Right cardiac atrium (tissue), 5 donors: ENCODE measurements around the gene ATP11A. TPM values are rescaled to one million over a fixed set of nuclear protein-coding genes. Genes with fewer than 3 reads are reported as not detected.
A peak's percentile ranks its signal among the peaks of the same experiment; 100 is the strongest.

Experiments
- ATAC-seq, 2 donors: fragments of 200-7000 bp; cut with Tn5 transposase; one replicate each; pipeline versions ENCODE4 v1.8.0 to v1.9.1; 2020; ENCODE audit warnings: moderate library complexity in 2 of 2, mild to moderate bottlenecking in 1 of 2
- DNase-seq, 3 donors: peaks; one replicate each; pipeline ENCODE4 v3.0.0-alpha.2; 2020
- H3K27ac ChIP-seq: one replicate; pipeline ENCODE4 v1.5.1; 2013; ENCODE audit warnings: mild to moderate bottlenecking, low read length, control low read depth, moderate library complexity
- H3K27me3 ChIP-seq: one replicate; pipeline ENCODE4 v1.6.1; 2013; ENCODE audit not compliant: control insufficient read depth, insufficient read depth
- H3K4me1 ChIP-seq: one replicate; pipeline ENCODE4 v1.6.1; 2013; ENCODE audit warnings: low read length; ENCODE audit not compliant: control insufficient read depth, insufficient read depth
- H3K4me3 ChIP-seq: one replicate; pipeline ENCODE4 v1.5.1; 2013; ENCODE audit warnings: low read length, control low read depth
- H3K9me3 ChIP-seq: one replicate; pipeline ENCODE4 v1.6.1; 2013; ENCODE audit warnings: low read length; ENCODE audit not compliant: control insufficient read depth
- WGBS: extraction: QIAGEN DNeasy Blood & Tissue Kit; methylation state at CpG from one replicate; pipeline ENCODE4 v1.1.7; 2013; 5-methylcytosine and 5-hydroxymethylcytosine counted together
- intact Hi-C, 4 donors: fragments of 100-400 bp; cut with DNase I; formaldehyde crosslinking; loops; one replicate each; pipeline versions ENCODE4 v1.11.0 to v1.14.0; 2022 to 2023
- polyA plus RNA-seq: library from polyadenylated mRNA; stranded (reverse); fragments of 200-250 nt; gene quantifications from one replicate; pipeline ENCODE4 v1.2.3, GENCODE V29; 2013
- total RNA-seq, 4 donors: library from RNA; stranded (reverse); fragmentation: NEBNext Ultra II Directional; extraction: Animal tissue kit (Norgen Biotek cat#: 25700); gene quantifications; one replicate each; pipeline ENCODE4 v1.2.1, GENCODE V29; 2021
- donor health status: healthy with polysubstance abuse.
- donor health status: DM: no; HTN: yes; CAD: no.
- donor health status: DM: no; HTN: no; CAD: no.
- donor health status: DM: no; HTN: yes; CAD: no; lungs with severe emphysema.
- donor health status: DM: yes; HTN: yes; CAD: no.

The ATP11A gene
- total and polyA plus RNA-seq, 5 donors = 19.5 to 100 (median 83.4) TPM

- intact Hi-C loops = no loop called here
- ATAC-seq = no peak
- Histone ChIP-seq H3K9me3 (no peaks in the 10 kb centered on the region), H3K4me3 (no peak overlapping the region), H3K27me3 (no peaks in the 10 kb centered on the region), H3K27ac (no peak overlapping the region), H3K4me1 (peaks cover 7% of the 10 kb centered on the region)
- DNase-seq = no peak
- 84% methylated on average over 11 of the region's 11 CpGs for WGBS
Measured at GRCh38 chr13:112759827-112760226, 70.0 kb downstream of the ATP11A start.

- Histone ChIP-seq H3K27me3 (no peaks in the 10 kb centered on the region), H3K4me1 (peaks cover 7% of the 10 kb centered on the region), H3K4me3 (no peak overlapping the region), H3K9me3 (no peaks in the 10 kb centered on the region), H3K27ac (no peak overlapping the region)
- ATAC-seq (no peak), DNase-seq (no peak)
- intact Hi-C loops = no loop called here
- WGBS = 77% methylated on average over 3 of the region's 3 CpGs
Measured at GRCh38 chr13:112760435-112760834, 70.6 kb downstream of the ATP11A start.

GRCh38 chr13:112760931-112761330 is 71.1 kb downstream of the ATP11A start:
- Histone ChIP-seq H3K27ac (no peak overlapping the region), H3K27me3 (no peaks in the 10 kb centered on the region), H3K4me1 (peaks cover 7% of the 10 kb centered on the region), H3K9me3 (no peaks in the 10 kb centered on the region), H3K4me3 (no peak overlapping the region)
- peak in 1 of 3 donors; percentile 57 for DNase-seq
- 76% methylated on average over 15 of the region's 15 CpGs for WGBS
- no peak for ATAC-seq
- intact Hi-C loops = no loop called here

- H3K9me3 ChIP-seq = no peaks in the 10 kb centered on the region
- no peaks in the 10 kb centered on the region for H3K27me3 ChIP-seq
- DNase-seq = peak; percentile 62 to 79 (median 74)
- H3K4me1 ChIP-seq = peaks cover 7% of the 10 kb centered on the region
- ATAC-seq = peak; percentile 78 to 81
- WGBS = 52% methylated on average over 21 of the region's 21 CpGs
- peak overlapping the region; percentile 45 for H3K27ac ChIP-seq
- no peak overlapping the region for H3K4me3 ChIP-seq
- intact Hi-C loops = no loop called here
Measured at GRCh38 chr13:112761701-112762689, 72.2 kb downstream of the ATP11A start.

- peak in 1 of 3 donors; percentile 69 for DNase-seq
- no peaks in the 10 kb centered on the region for H3K27me3 ChIP-seq
- ATAC-seq = peak; percentile 36 to 48
- no peak overlapping the region for H3K4me3 ChIP-seq
- intact Hi-C loops = no loop called here
- 77% methylated on average over 19 of the region's 19 CpGs for WGBS
- peaks cover 7% of the 10 kb centered on the region for H3K4me1 ChIP-seq
- H3K27ac ChIP-seq = no peak overlapping the region
- no peaks in the 10 kb centered on the region for H3K9me3 ChIP-seq
Measured at GRCh38 chr13:112762690-112763080, 72.8 kb downstream of the ATP11A start.

- intact Hi-C loops = no loop called here
- Histone ChIP-seq H3K4me1 (peaks cover 7% of the 10 kb centered on the region), H3K9me3 (no peaks in the 10 kb centered on the region), H3K27ac (no peak overlapping the region), H3K27me3 (no peaks in the 10 kb centered on the region), H3K4me3 (no peak overlapping the region)
- no peak for DNase-seq
- 88% methylated on average over 11 of the region's 11 CpGs for WGBS
- ATAC-seq = no peak
Measured at GRCh38 chr13:112764028-112764427, 74.2 kb downstream of the ATP11A start.

- Histone ChIP-seq H3K4me1 (peaks cover 7% of the 10 kb centered on the region), H3K27me3 (no peaks in the 10 kb centered on the region), H3K9me3 (no peaks in the 10 kb centered on the region), H3K4me3 (no peak overlapping the region), H3K27ac (no peak overlapping the region)
- 92% methylated on average over 23 of the region's 23 CpGs for WGBS
- ATAC-seq (no peak), DNase-seq (no peak)
- intact Hi-C loops = no loop called here
Measured at GRCh38 chr13:112764864-112765561, 75.2 kb downstream of the ATP11A start.

GRCh38 chr13:112765731-112766130 is 75.9 kb downstream of the ATP11A start:
- Histone ChIP-seq H3K9me3 (no peaks in the 10 kb centered on the region), H3K27me3 (no peaks in the 10 kb centered on the region), H3K27ac (no peak overlapping the region), H3K4me3 (no peak overlapping the region), H3K4me1 (peaks cover 7% of the 10 kb centered on the region)
- no peak for DNase-seq
- 95% methylated on average over 24 of the region's 24 CpGs for WGBS
- intact Hi-C loops = no loop called here
- ATAC-seq = no peak

GRCh38 chr13:112766336-112766735 is 76.5 kb downstream of the ATP11A start:
- DNase-seq (no peak), ATAC-seq (no peak)
- 85% methylated on average over 6 of the region's 6 CpGs for WGBS
- intact Hi-C loops = no loop called here
- Histone ChIP-seq H3K4me1 (peaks cover 7% of the 10 kb centered on the region), H3K27ac (no peak overlapping the region), H3K9me3 (no peaks in the 10 kb centered on the region), H3K4me3 (no peak overlapping the region), H3K27me3 (no peaks in the 10 kb centered on the region)

- Histone ChIP-seq H3K4me1 (no peaks in the 10 kb centered on the region), H3K27ac (no peak overlapping the region), H3K27me3 (no peaks in the 10 kb centered on the region), H3K9me3 (no peaks in the 10 kb centered on the region), H3K4me3 (no peak overlapping the region)
- 85% methylated on average over 34 of the region's 34 CpGs for WGBS
- intact Hi-C loops = no loop called here
- peak; percentile 56 to 87 (median 84) for DNase-seq
- ATAC-seq = peak; percentile 20 to 46
Measured at GRCh38 chr13:112767506-112768471, 78.0 kb downstream of the ATP11A start.
